Body of pancreas (tissue), 4 donors: ENCODE measurements around the gene CAPN2.

Experiments used
- POLR2A ChIP-seq, 3 donors: fragments of 450-650 bp; IDR thresholded peaks; one replicate each; pipeline ENCODE4 v1.6.1; 2016; ENCODE audit warnings: antibody characterized with exemption in 3 of 3, mild to moderate bottlenecking in 2 of 3
- TF ChIP-seq, protein P1 (sequence below), 7 experiments: fragments of 450-650 bp in 4 of 7; fragments of 200-600 bp in 3 of 7; sonication (generic) in 3 of 7; IDR thresholded peaks; one replicate each; pipeline ENCODE4 v1.5.1; 2016 to 2019; ENCODE audit warnings: antibody characterized with exemption in 7 of 7

DNA sequence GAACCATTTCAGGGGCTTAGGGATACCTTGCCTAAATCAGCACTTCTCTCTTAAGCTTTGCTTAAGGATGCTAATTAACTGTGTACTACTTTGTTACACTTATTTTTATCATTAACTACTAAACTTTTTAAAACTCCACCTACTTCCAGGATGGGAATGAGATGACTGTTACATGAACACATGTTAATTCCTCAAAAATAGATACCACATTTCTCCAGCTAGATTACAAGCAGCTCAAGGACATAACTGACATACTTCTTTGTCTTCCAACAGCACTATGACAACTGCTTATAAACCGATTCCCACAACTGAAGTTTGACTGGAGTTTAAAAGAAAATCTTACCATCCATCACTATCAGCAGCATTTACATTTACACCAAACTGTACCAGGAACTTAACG lies 79.7 kb downstream of the CAPN2 start:
- TF ChIP-seq, protein P1, sequence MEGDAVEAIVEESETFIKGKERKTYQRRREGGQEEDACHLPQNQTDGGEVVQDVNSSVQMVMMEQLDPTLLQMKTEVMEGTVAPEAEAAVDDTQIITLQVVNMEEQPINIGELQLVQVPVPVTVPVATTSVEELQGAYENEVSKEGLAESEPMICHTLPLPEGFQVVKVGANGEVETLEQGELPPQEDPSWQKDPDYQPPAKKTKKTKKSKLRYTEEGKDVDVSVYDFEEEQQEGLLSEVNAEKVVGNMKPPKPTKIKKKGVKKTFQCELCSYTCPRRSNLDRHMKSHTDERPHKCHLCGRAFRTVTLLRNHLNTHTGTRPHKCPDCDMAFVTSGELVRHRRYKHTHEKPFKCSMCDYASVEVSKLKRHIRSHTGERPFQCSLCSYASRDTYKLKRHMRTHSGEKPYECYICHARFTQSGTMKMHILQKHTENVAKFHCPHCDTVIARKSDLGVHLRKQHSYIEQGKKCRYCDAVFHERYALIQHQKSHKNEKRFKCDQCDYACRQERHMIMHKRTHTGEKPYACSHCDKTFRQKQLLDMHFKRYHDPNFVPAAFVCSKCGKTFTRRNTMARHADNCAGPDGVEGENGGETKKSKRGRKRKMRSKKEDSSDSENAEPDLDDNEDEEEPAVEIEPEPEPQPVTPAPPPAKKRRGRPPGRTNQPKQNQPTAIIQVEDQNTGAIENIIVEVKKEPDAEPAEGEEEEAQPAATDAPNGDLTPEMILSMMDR (IDR thresholded peaks at IDR 0.05) = no peak
- TF ChIP-seq POLR2A (IDR thresholded peaks at IDR 0.05) = no peak
